ENCODE measurements around the gene DCAF7.

DCAF7 gene

GRCh38 chr17:63515426-63515825 lies 34.9 kb upstream of the DCAF7 start:
- Histone ChIP-seq H3K36me3 (ENCODE audit: control insufficient read depth in 1 of 2, insufficient read depth in 2 of 2, low read length in 2 of 2) (no peaks in the 10 kb centered on the region), H3K9me3 (ENCODE audit: control insufficient read depth in 1 of 2, low read length in 2 of 2) (no peaks in the 10 kb centered on the region), H3K27ac (ENCODE audit: low read length) (no peak overlapping the region), H3K4me3 (ENCODE audit: low read depth in 1 of 2, low read length in 2 of 2) (no peak overlapping the region), H3K27me3 (ENCODE audit: low read depth, low read length) (no peaks in the 10 kb centered on the region), H3K4me1 (ENCODE audit: control insufficient read depth in 1 of 2, insufficient read depth in 2 of 2, low read length in 2 of 2) (no peaks in the 10 kb centered on the region)

GRCh38 chr17:63516910-63517824 lies 33.1 kb upstream of the DCAF7 start:
- no peak overlapping the region for H3K27ac ChIP-seq (ENCODE audit: low read length)
- H3K36me3 ChIP-seq (ENCODE audit: control insufficient read depth in 1 of 2, insufficient read depth in 2 of 2, low read length in 2 of 2), result no peaks in the 10 kb centered on the region
- no peaks in the 10 kb centered on the region for H3K4me1 ChIP-seq (ENCODE audit: control insufficient read depth in 1 of 2, insufficient read depth in 2 of 2, low read length in 2 of 2)
- no peaks in the 10 kb centered on the region for H3K27me3 ChIP-seq (ENCODE audit: low read depth, low read length)
- no peak overlapping the region for H3K4me3 ChIP-seq (ENCODE audit: low read depth in 1 of 2, low read length in 2 of 2)
- no peaks in the 10 kb centered on the region for H3K9me3 ChIP-seq (ENCODE audit: control insufficient read depth in 1 of 2, low read length in 2 of 2)

- no peaks in the 10 kb centered on the region for H3K36me3 ChIP-seq (ENCODE audit: control insufficient read depth in 1 of 2, insufficient read depth in 2 of 2, low read length in 2 of 2)
- H3K4me1 ChIP-seq (ENCODE audit: control insufficient read depth in 1 of 2, insufficient read depth in 2 of 2, low read length in 2 of 2), result no peaks in the 10 kb centered on the region
- no peak overlapping the region for H3K27ac ChIP-seq (ENCODE audit: low read length)
- no peaks in the 10 kb centered on the region for H3K27me3 ChIP-seq (ENCODE audit: low read depth, low read length)
- no peak overlapping the region for H3K4me3 ChIP-seq (ENCODE audit: low read depth in 1 of 2, low read length in 2 of 2)
- no peaks in the 10 kb centered on the region for H3K9me3 ChIP-seq (ENCODE audit: control insufficient read depth in 1 of 2, low read length in 2 of 2)
Measured at GRCh38 chr17:63517825-63518534, 32.3 kb upstream of the DCAF7 start.

- no peaks in the 10 kb centered on the region for H3K9me3 ChIP-seq (ENCODE audit: control insufficient read depth in 1 of 2, low read length in 2 of 2)
- H3K4me3 ChIP-seq (ENCODE audit: low read depth in 1 of 2, low read length in 2 of 2), result no peak overlapping the region
- H3K27me3 ChIP-seq (ENCODE audit: low read depth, low read length), result no peaks in the 10 kb centered on the region
- peaks cover 0 to 7% of the 10 kb centered on the region in 2 donors for H3K4me1 ChIP-seq (ENCODE audit: control insufficient read depth in 1 of 2, insufficient read depth in 2 of 2, low read length in 2 of 2)
- H3K27ac ChIP-seq (ENCODE audit: low read length), result no peak overlapping the region
- no peaks in the 10 kb centered on the region for H3K36me3 ChIP-seq (ENCODE audit: control insufficient read depth in 1 of 2, insufficient read depth in 2 of 2, low read length in 2 of 2)
Measured at GRCh38 chr17:63519116-63519881, 31.0 kb upstream of the DCAF7 start.

- peaks cover 0 to 7% of the 10 kb centered on the region in 2 donors for H3K4me1 ChIP-seq (ENCODE audit: control insufficient read depth in 1 of 2, insufficient read depth in 2 of 2, low read length in 2 of 2)
- H3K4me3 ChIP-seq (ENCODE audit: low read depth in 1 of 2, low read length in 2 of 2), result no peak overlapping the region
- no peak overlapping the region for H3K27ac ChIP-seq (ENCODE audit: low read length)
- no peaks in the 10 kb centered on the region for H3K9me3 ChIP-seq (ENCODE audit: control insufficient read depth in 1 of 2, low read length in 2 of 2)
- no peaks in the 10 kb centered on the region for H3K36me3 ChIP-seq (ENCODE audit: control insufficient read depth in 1 of 2, insufficient read depth in 2 of 2, low read length in 2 of 2)
- H3K27me3 ChIP-seq (ENCODE audit: low read depth, low read length), result no peaks in the 10 kb centered on the region
Measured at GRCh38 chr17:63519972-63520882, 30.1 kb upstream of the DCAF7 start.

- Histone ChIP-seq H3K36me3 (ENCODE audit: control insufficient read depth in 1 of 2, insufficient read depth in 2 of 2, low read length in 2 of 2) (no peaks in the 10 kb centered on the region), H3K9me3 (ENCODE audit: control insufficient read depth in 1 of 2, low read length in 2 of 2) (no peaks in the 10 kb centered on the region), H3K27me3 (ENCODE audit: low read depth, low read length) (no peaks in the 10 kb centered on the region), H3K4me3 (ENCODE audit: low read depth in 1 of 2, low read length in 2 of 2) (peak within 1 kb of the TSS in 1 of 2 donors; percentile 33), H3K4me1 (ENCODE audit: control insufficient read depth in 1 of 2, insufficient read depth in 2 of 2, low read length in 2 of 2) (peaks cover 0 to 7% of the 10 kb centered on the region in 2 donors), H3K27ac (ENCODE audit: low read length) (no peak within 1 kb of the TSS)
Measured at GRCh38 chr17:63523253-63523855, 26.9 kb upstream of the DCAF7 start, which contains the start of gene KCNH6. KCNH6 (plus strand) TSS chr17:63523358; CDS start chr17:63523414, 56 bp downstream.

GRCh38 chr17:63524051-63524450 lies 26.2 kb upstream of the DCAF7 start:
- Histone ChIP-seq H3K27ac (ENCODE audit: low read length) (no peak overlapping the region), H3K9me3 (ENCODE audit: control insufficient read depth in 1 of 2, low read length in 2 of 2) (no peaks in the 10 kb centered on the region), H3K4me3 (ENCODE audit: low read depth in 1 of 2, low read length in 2 of 2) (no peak overlapping the region), H3K36me3 (ENCODE audit: control insufficient read depth in 1 of 2, insufficient read depth in 2 of 2, low read length in 2 of 2) (no peaks in the 10 kb centered on the region), H3K4me1 (ENCODE audit: control insufficient read depth in 1 of 2, insufficient read depth in 2 of 2, low read length in 2 of 2) (peaks cover 0 to 7% of the 10 kb centered on the region in 2 donors), H3K27me3 (ENCODE audit: low read depth, low read length) (no peaks in the 10 kb centered on the region)

GRCh38 chr17:63525190-63525946 lies 24.9 kb upstream of the DCAF7 start:
- Histone ChIP-seq H3K36me3 (ENCODE audit: control insufficient read depth in 1 of 2, insufficient read depth in 2 of 2, low read length in 2 of 2) (no peaks in the 10 kb centered on the region), H3K27ac (ENCODE audit: low read length) (no peak overlapping the region), H3K9me3 (ENCODE audit: control insufficient read depth in 1 of 2, low read length in 2 of 2) (no peaks in the 10 kb centered on the region), H3K4me1 (ENCODE audit: control insufficient read depth in 1 of 2, insufficient read depth in 2 of 2, low read length in 2 of 2) (peaks cover 0 to 7% of the 10 kb centered on the region in 2 donors), H3K27me3 (ENCODE audit: low read depth, low read length) (no peaks in the 10 kb centered on the region), H3K4me3 (ENCODE audit: low read depth in 1 of 2, low read length in 2 of 2) (no peak overlapping the region)

- Histone ChIP-seq H3K27me3 (ENCODE audit: low read depth, low read length) (no peaks in the 10 kb centered on the region), H3K9me3 (ENCODE audit: control insufficient read depth in 1 of 2, low read length in 2 of 2) (no peaks in the 10 kb centered on the region), H3K4me3 (ENCODE audit: low read depth in 1 of 2, low read length in 2 of 2) (no peak overlapping the region), H3K27ac (ENCODE audit: low read length) (no peak overlapping the region), H3K36me3 (ENCODE audit: control insufficient read depth in 1 of 2, insufficient read depth in 2 of 2, low read length in 2 of 2) (no peaks in the 10 kb centered on the region), H3K4me1 (ENCODE audit: control insufficient read depth in 1 of 2, insufficient read depth in 2 of 2, low read length in 2 of 2) (peaks cover 0 to 7% of the 10 kb centered on the region in 2 donors)
Measured at GRCh38 chr17:63526861-63527260, 23.4 kb upstream of the DCAF7 start.

All from muscle layer of duodenum (tissue), 2 donors.